SK-N-SH (cell line): ENCODE data around the gene NME3.

ENCODE experiments used
- ELF1 ChIP-seq: IDR thresholded peaks from 2 replicates; pipeline ENCODE4 v1.4.0; 2012
- EZH2phosphoT487 ChIP-seq: fragments of 200-600 bp; sonication (generic); IDR thresholded peaks from 2 replicates; pipeline ENCODE4 v1.6.1; 2017; ENCODE audit warnings: low read depth, mixed run types, mild to moderate bottlenecking, antibody characterized with exemption, moderate library complexity, borderline replicate concordance
- NRF1 ChIP-seq: IDR thresholded peaks from 2 replicates; pipeline ENCODE4 v1.6.1; 2012; ENCODE audit warnings: low read depth, mild to moderate bottlenecking, low read length
- TAF1 ChIP-seq: IDR thresholded peaks from 2 replicates; pipeline ENCODE4 v1.6.1; 2012; ENCODE audit warnings: low read depth, mild to moderate bottlenecking, low read length, moderate library complexity, borderline replicate concordance
- YY1 ChIP-seq: IDR thresholded peaks from 2 replicates; pipeline ENCODE4 v1.4.0; 2012; ENCODE audit warnings: low read depth, mild to moderate bottlenecking
- TF ChIP-seq, protein P1 (sequence below): fragments of 200-600 bp; sonication (generic); IDR thresholded peaks from 2 replicates; pipeline ENCODE4 v1.6.1; 2017; ENCODE audit warnings: antibody characterized with exemption, mild to moderate bottlenecking, moderate library complexity

DNA sequence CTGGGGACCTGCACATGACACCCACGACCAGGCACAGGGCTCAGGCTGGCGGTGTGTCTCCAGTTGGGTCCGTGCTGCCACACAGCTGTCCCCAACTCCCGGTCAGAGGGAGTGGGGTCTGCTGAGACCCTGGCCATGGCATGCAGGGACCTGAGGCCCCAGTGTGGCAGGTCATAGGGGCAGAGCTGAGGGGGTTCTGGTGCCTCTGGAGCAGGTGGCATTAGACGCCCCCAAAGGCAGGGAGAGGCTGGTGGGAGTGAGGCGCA, 15.6 kb upstream of the NME3 start:
- TF ChIP-seq, protein P1, sequence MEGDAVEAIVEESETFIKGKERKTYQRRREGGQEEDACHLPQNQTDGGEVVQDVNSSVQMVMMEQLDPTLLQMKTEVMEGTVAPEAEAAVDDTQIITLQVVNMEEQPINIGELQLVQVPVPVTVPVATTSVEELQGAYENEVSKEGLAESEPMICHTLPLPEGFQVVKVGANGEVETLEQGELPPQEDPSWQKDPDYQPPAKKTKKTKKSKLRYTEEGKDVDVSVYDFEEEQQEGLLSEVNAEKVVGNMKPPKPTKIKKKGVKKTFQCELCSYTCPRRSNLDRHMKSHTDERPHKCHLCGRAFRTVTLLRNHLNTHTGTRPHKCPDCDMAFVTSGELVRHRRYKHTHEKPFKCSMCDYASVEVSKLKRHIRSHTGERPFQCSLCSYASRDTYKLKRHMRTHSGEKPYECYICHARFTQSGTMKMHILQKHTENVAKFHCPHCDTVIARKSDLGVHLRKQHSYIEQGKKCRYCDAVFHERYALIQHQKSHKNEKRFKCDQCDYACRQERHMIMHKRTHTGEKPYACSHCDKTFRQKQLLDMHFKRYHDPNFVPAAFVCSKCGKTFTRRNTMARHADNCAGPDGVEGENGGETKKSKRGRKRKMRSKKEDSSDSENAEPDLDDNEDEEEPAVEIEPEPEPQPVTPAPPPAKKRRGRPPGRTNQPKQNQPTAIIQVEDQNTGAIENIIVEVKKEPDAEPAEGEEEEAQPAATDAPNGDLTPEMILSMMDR, result no peak
- TF ChIP-seq EZH2phosphoT487, result no peak
- no peak for TF ChIP-seq NRF1
- no peak for TF ChIP-seq YY1
- no peak for TF ChIP-seq ELF1
- TF ChIP-seq TAF1, result no peak
